22Rv1 (cell line): ENCODE measurements around the gene LRBA.

Experiments
- ZFX ChIP-seq: fragments of 450-650 bp; IDR thresholded peaks from 2 replicates; pipeline ENCODE4 v1.6.1; 2017; ENCODE audit warnings: antibody characterized with exemption, borderline replicate concordance
- TF ChIP-seq, protein P1 (sequence below): fragments of 450-650 bp; IDR thresholded peaks from 2 replicates; pipeline ENCODE4 v1.5.1; 2017; ENCODE audit warnings: mild to moderate bottlenecking

DNA sequence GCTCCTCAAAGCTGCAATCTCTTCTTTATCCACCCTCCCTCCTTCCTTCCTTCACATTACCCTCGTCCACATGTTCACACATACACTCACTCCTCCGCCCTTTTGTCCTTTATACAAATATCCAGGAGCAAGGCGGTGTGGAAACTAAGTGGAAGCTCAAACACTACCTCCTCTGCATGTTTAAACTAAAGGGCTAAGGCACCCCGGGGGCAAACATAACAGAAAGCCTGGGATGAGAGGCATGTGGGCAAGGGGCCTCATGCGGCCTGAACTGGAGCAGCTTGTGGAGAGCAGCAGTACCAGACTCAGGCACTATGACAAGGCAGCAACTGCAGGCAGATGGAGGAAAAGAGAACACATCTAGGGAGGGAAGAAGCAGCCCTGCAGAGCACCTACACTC is 423.7 kb downstream of the LRBA start:
- TF ChIP-seq, protein P1, sequence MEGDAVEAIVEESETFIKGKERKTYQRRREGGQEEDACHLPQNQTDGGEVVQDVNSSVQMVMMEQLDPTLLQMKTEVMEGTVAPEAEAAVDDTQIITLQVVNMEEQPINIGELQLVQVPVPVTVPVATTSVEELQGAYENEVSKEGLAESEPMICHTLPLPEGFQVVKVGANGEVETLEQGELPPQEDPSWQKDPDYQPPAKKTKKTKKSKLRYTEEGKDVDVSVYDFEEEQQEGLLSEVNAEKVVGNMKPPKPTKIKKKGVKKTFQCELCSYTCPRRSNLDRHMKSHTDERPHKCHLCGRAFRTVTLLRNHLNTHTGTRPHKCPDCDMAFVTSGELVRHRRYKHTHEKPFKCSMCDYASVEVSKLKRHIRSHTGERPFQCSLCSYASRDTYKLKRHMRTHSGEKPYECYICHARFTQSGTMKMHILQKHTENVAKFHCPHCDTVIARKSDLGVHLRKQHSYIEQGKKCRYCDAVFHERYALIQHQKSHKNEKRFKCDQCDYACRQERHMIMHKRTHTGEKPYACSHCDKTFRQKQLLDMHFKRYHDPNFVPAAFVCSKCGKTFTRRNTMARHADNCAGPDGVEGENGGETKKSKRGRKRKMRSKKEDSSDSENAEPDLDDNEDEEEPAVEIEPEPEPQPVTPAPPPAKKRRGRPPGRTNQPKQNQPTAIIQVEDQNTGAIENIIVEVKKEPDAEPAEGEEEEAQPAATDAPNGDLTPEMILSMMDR = no peak
- no peak for TF ChIP-seq ZFX
